DND-41 (cell line): Measurements from ENCODE around the gene TOR1B.
"Not testable (repeated sequence)": the region's sequence is repeated elsewhere in the genome, so short reads cannot be mapped to it uniquely, and the experiment has no call there.

Source experiments
- ATAC-seq: fragments of 200-7000 bp; cut with Tn5 transposase; 3 replicates; pipeline ENCODE4 v1.9.1; 2021; ENCODE audit warnings: low read depth; ENCODE audit not compliant: insufficient read depth
- DNase-seq: peaks from one replicate; pipeline ENCODE4 v3.0.0-alpha.2; 2020
- H2AFZ ChIP-seq: 2 replicates; pipeline ENCODE4 v1.6.0; 2012; ENCODE audit warnings: low read depth, low read length
- H3K27ac ChIP-seq: 2 replicates; pipeline ENCODE4 v1.5.1; 2012; ENCODE audit warnings: low read length, inconsistent platforms
- H3K27me3 ChIP-seq: fragments of 200-600 bp; sonication (generic); 2 replicates; pipeline ENCODE4 v1.6.0; 2012; ENCODE audit warnings: low read length, mild to moderate bottlenecking, inconsistent platforms; ENCODE audit not compliant: insufficient read depth, poor library complexity
- H3K36me3 ChIP-seq: 2 replicates; pipeline ENCODE4 v1.5.1; 2012; ENCODE audit warnings: low read length, inconsistent platforms; ENCODE audit not compliant: insufficient read depth
- H3K4me1 ChIP-seq: 2 replicates; pipeline ENCODE4 v1.5.1; 2012; ENCODE audit warnings: mild to moderate bottlenecking, low read length; ENCODE audit not compliant: insufficient read depth
- H3K4me2 ChIP-seq: 2 replicates; pipeline ENCODE4 v1.6.0; 2012; ENCODE audit warnings: mild to moderate bottlenecking, moderate library complexity, low read length, inconsistent platforms; ENCODE audit not compliant: insufficient read depth
- H3K4me3 ChIP-seq, 2 experiments: fragments of 200-600 bp in 1 of 2; shearing (Covaris generic) in 1 of 2; 2 replicates each; pipeline ENCODE4 v1.5.1; 2012 to 2016; ENCODE audit warnings: inconsistent platforms in 2 of 2, low read length in 2 of 2, mild to moderate bottlenecking in 2 of 2, low read depth in 1 of 2, moderate library complexity in 1 of 2
- H3K79me2 ChIP-seq: 2 replicates; pipeline ENCODE4 v1.6.0; 2012; ENCODE audit warnings: low read length, inconsistent platforms; ENCODE audit not compliant: insufficient read depth
- H3K9ac ChIP-seq: 2 replicates; pipeline ENCODE4 v1.6.0; 2012; ENCODE audit warnings: low read depth, mild to moderate bottlenecking, inconsistent platforms, low read length, moderate library complexity
- H3K9me3 ChIP-seq: 2 replicates; pipeline ENCODE4 v1.5.1; 2012; ENCODE audit warnings: low read length, moderate library complexity, mild to moderate bottlenecking, inconsistent platforms; ENCODE audit not compliant: insufficient read depth, severe bottlenecking
- H4K20me1 ChIP-seq: 2 replicates; pipeline ENCODE4 v1.6.0; 2012; ENCODE audit warnings: low read length; ENCODE audit not compliant: insufficient read depth
- CTCF ChIP-seq: IDR thresholded peaks from 2 replicates; pipeline ENCODE4 v1.5.1; 2012; ENCODE audit warnings: borderline replicate concordance, low read length, moderate library complexity, mild to moderate bottlenecking; ENCODE audit not compliant: poor library complexity, severe bottlenecking; ENCODE audit errors: extremely low read depth
- EZH2 ChIP-seq: IDR thresholded peaks from 3 replicates; pipeline ENCODE4 v1.6.1; 2012; ENCODE audit warnings: borderline replicate concordance, low read depth, mild to moderate bottlenecking, moderate library complexity, low read length, inconsistent platforms; ENCODE audit not compliant: severe bottlenecking

Gene TOR1B

GRCh38 chr9:129783516-129784361, 19.2 kb upstream of the TOR1B start:
- DNase-seq (peak; percentile 72), ATAC-seq (peak; percentile 95)
- no peak overlapping the region for H2AFZ ChIP-seq
- no peaks in the 10 kb centered on the region for H4K20me1 ChIP-seq
- no peak overlapping the region for H3K27ac ChIP-seq
- H3K9ac ChIP-seq = no peak overlapping the region
- H3K4me1 ChIP-seq = no peaks in the 10 kb centered on the region
- H3K27me3 ChIP-seq = peaks cover 4% of the 10 kb centered on the region
- H3K4me2 ChIP-seq = no peak overlapping the region
- no peaks in the 10 kb centered on the region for H3K9me3 ChIP-seq
- no peaks in the 10 kb centered on the region for H3K36me3 ChIP-seq
- TF ChIP-seq CTCF (peak; percentile 87), EZH2 (no peak)
- H3K4me3 ChIP-seq = no peak overlapping the region
- H3K79me2 ChIP-seq = no peaks in the 10 kb centered on the region

- not testable (repeated sequence) for H3K4me1 ChIP-seq
These were observed 18.0 kb upstream of the TOR1B start for GRCh38 chr9:129784970-129785369.

DNA sequence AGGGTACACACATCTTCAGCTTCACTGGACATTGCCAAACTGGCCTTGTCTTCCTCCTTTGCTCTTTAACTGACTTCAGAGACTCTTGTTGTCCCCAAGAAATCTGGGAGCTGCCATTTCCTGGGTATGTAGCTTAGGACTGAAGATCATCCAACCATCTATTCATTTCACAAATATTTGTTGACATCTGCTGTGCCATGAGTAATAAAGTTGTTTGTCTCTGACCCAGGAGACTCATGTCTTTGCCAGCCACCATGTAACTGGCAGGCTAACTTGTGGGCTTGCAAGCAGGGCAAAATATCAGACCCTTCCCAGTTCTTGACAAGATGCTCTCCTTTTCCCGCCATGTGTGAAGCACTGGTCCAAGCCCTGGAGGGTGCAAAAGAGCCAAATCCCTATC, 17.1 kb upstream of the TOR1B start:
- no peaks in the 10 kb centered on the region for H4K20me1 ChIP-seq
- H3K4me3 ChIP-seq = no peak overlapping the region
- no peak for ATAC-seq
- no peaks in the 10 kb centered on the region for H3K9me3 ChIP-seq
- H3K9ac ChIP-seq = no peak overlapping the region
- no peaks in the 10 kb centered on the region for H3K79me2 ChIP-seq
- no peak overlapping the region for H2AFZ ChIP-seq
- no peak overlapping the region for H3K27ac ChIP-seq
- H3K36me3 ChIP-seq = no peaks in the 10 kb centered on the region
- H3K27me3 ChIP-seq = no peaks in the 10 kb centered on the region
- H3K4me2 ChIP-seq = no peak overlapping the region
- H3K4me1 ChIP-seq = no peaks in the 10 kb centered on the region
- TF ChIP-seq EZH2 (no peak), CTCF (no peak)
- no peak for DNase-seq

More at GRCh38 chr9:129784970-129785369, 18.0 kb upstream of the TOR1B start:
- not testable (repeated sequence) for H3K79me2 ChIP-seq, H3K36me3 ChIP-seq, H3K9ac ChIP-seq, H3K4me2 ChIP-seq, H4K20me1 ChIP-seq, H3K9me3 ChIP-seq, H3K4me3 ChIP-seq, H2AFZ ChIP-seq, H3K27me3 ChIP-seq, DNase-seq, H3K27ac ChIP-seq, ATAC-seq

GRCh38 chr9:129786481-129786880, 16.5 kb upstream of the TOR1B start:
- no peak for ATAC-seq

More at GRCh38 chr9:129786481-129786880, 16.5 kb upstream of the TOR1B start:
- no peaks in the 10 kb centered on the region for H3K9me3 ChIP-seq
- H4K20me1 ChIP-seq = no peaks in the 10 kb centered on the region
- no peak overlapping the region for H3K27ac ChIP-seq
- H2AFZ ChIP-seq = no peak overlapping the region
- H3K9ac ChIP-seq = no peak overlapping the region
- no peaks in the 10 kb centered on the region for H3K79me2 ChIP-seq
- no peaks in the 10 kb centered on the region for H3K27me3 ChIP-seq
- TF ChIP-seq CTCF (no peak), EZH2 (no peak)
- no peaks in the 10 kb centered on the region for H3K4me1 ChIP-seq
- no peak overlapping the region for H3K4me3 ChIP-seq
- no peak for DNase-seq
- H3K4me2 ChIP-seq = no peak overlapping the region
- no peaks in the 10 kb centered on the region for H3K36me3 ChIP-seq
